Measurements from ENCODE around the gene CACNA1C. TPM values are rescaled to one million over a fixed set of nuclear protein-coding genes. Genes with fewer than 3 reads are reported as not detected.

CACNA1C gene
- total and polyA plus RNA-seq, 2 of the 4 experiments (the other 2 are of a cell fraction) = 1.6 to 2.6 TPM

DNA sequence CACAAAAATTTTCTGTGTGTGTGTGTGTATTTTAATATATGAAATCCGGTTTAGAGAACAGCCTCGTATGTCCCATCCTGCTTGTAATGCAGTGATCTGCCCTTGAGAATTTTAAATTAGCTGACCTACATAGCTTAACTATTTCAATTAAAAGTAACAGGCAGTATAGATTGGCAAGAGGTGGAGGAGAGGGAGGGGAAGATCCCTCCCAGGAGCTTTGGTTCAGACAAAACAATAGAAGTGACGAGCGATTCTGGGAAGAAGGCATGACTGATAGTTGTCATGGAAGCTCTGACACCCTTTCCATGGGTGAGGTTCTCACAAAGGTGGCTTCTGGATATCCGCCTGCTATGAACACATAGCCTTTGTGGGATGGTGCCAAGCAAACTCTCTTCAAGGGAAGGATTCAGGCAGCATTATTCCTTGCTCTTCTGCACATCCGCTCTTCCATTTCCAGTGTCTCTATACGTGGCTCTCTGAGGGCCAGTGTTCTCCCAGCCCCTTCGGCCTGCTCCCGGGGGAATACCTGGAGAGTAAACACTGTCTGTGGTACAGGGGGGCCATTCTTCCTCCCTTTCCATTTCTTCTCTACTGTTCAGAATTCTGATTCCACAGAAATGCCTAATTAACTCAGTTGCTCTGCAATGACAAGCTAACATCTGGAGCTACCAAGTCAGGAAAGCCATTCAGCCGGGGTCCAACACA lies 182.0 kb downstream of the CACNA1C start:
- ATAC-seq (ENCODE audit: low read depth) = no peak
- in situ Hi-C loops (cut with MboI; ENCODE audit: low sequenced_read_pairs) = no loop called here
- no peak overlapping the region for H2BK15ac ChIP-seq (ENCODE audit: low read depth, low read length)
- ChIA-PET POLR2A (ENCODE audit: unreplicated experiment) (no interaction called here), CTCF (no interaction called here)
- intact Hi-C loops (cut with micrococcal nuclease) = no loop called here
- H2AFZ ChIP-seq (replicated peaks; ENCODE audit: low read length, poor library complexity) = no peak overlapping the region
- H3K9ac ChIP-seq (ENCODE audit: low read depth, low read length) = no peak overlapping the region
- H3K36me3 ChIP-seq (ENCODE audit: control insufficient read depth, insufficient read depth, low read length) = no peaks in the 10 kb centered on the region
- no peaks in the 10 kb centered on the region for H4K20me1 ChIP-seq (ENCODE audit: insufficient read depth, low read length)
- H3K14ac ChIP-seq (replicated peaks; ENCODE audit: low read depth, low read length) = no peak overlapping the region
- no peaks in the 10 kb centered on the region for H3K9me3 ChIP-seq (ENCODE audit: control insufficient read depth, insufficient read depth, low read length)
- no peak overlapping the region for H4K91ac ChIP-seq (ENCODE audit: insufficient read depth, low read depth, low read length)
- H2AK5ac ChIP-seq (ENCODE audit: low read depth, low read length) = no peak overlapping the region
- no peak overlapping the region for H3K4me3 ChIP-seq (ENCODE audit: insufficient read depth, low read depth, low read length)
- H3K4ac ChIP-seq (ENCODE audit: low read depth, low read length) = no peak overlapping the region
- H3K18ac ChIP-seq (ENCODE audit: low read depth, low read length) = no peak overlapping the region
- no TSS peak for BruUV-seq (replicated peaks)
- no peak overlapping the region for H4K8ac ChIP-seq (ENCODE audit: low read depth in 2 of 2, low read length in 2 of 2)
- peaks cover 4% of the 10 kb centered on the region in 2 experiments; a peak in 2 of 4 replicates for H3K79me1 ChIP-seq (ENCODE audit: low read depth in 1 of 2, low read length in 2 of 2)
- no peaks in the 10 kb centered on the region for H3K27me3 ChIP-seq (ENCODE audit: control insufficient read depth, insufficient read depth, low read length)
- dilution Hi-C loops (cut with HindIII; ENCODE audit: low sequenced_read_pairs, unreplicated experiment) = no loop called here
- TF ChIP-seq MXI1 (IDR thresholded peaks at IDR 0.05; ENCODE audit: borderline replicate concordance, low read depth, low read length) = no peak
- TF ChIP-seq SMC3 (IDR thresholded peaks at IDR 0.05; ENCODE audit: low read depth, low read length) = no peak
- TF ChIP-seq CHD1 (IDR thresholded peaks at IDR 0.05; ENCODE audit: low read depth, low read length) = no peak
- TF ChIP-seq BHLHE40 (IDR thresholded peaks at IDR 0.05; ENCODE audit: low read depth, low read length) = no peak
- TF ChIP-seq ELK1 (IDR thresholded peaks at IDR 0.05; ENCODE audit: borderline replicate concordance, low read depth, low read length) = no peak
- TF ChIP-seq RAD21 (IDR thresholded peaks at IDR 0.05; ENCODE audit: low read length) = no peak
- no peak for TF ChIP-seq CEBPB (IDR thresholded peaks at IDR 0.05; ENCODE audit: low read depth, low read length)
- no peak for TF ChIP-seq RFX5 (IDR thresholded peaks at IDR 0.05; ENCODE audit: low read depth, low read length)
- TF ChIP-seq NFE2L2 (IDR thresholded peaks at IDR 0.05; ENCODE audit: low read depth, low read length) = no peak
- TF ChIP-seq POLR2A (IDR thresholded peaks at IDR 0.05; ENCODE audit: low read depth, low read length) = no peak
- TF ChIP-seq MAFK (IDR thresholded peaks at IDR 0.05; ENCODE audit: low read depth, low read length) = no peak
- TF ChIP-seq CTCF (conservative IDR thresholded peaks at IDR 0.05; ENCODE audit: low read depth, low read length) = no peak
- TF ChIP-seq RCOR1 (IDR thresholded peaks at IDR 0.05; ENCODE audit: insufficient replicate concordance, low read length) = no peak
- no peak for TF ChIP-seq MAZ (IDR thresholded peaks at IDR 0.05; ENCODE audit: borderline replicate concordance, low read depth, low read length)
- TF ChIP-seq FOS (IDR thresholded peaks at IDR 0.05; ENCODE audit: low read depth, low read length) = no peak
- TF ChIP-seq, protein P1, sequence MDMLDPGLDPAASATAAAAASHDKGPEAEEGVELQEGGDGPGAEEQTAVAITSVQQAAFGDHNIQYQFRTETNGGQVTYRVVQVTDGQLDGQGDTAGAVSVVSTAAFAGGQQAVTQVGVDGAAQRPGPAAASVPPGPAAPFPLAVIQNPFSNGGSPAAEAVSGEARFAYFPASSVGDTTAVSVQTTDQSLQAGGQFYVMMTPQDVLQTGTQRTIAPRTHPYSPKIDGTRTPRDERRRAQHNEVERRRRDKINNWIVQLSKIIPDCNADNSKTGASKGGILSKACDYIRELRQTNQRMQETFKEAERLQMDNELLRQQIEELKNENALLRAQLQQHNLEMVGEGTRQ (IDR thresholded peaks at IDR 0.05; ENCODE audit: low read depth, low read length) = no peak
- no peak overlapping the region for H4K5ac ChIP-seq (ENCODE audit: low read depth, low read length)
- H3K23ac ChIP-seq (ENCODE audit: low read depth, low read length) = no peak overlapping the region
- H2AK9ac ChIP-seq (replicated peaks; ENCODE audit: low read depth, low read length, poor library complexity) = no peak overlapping the region
- no peak overlapping the region for H2BK20ac ChIP-seq (ENCODE audit: low read depth, low read length)
- no peak for DNase-seq
- H3K9me1 ChIP-seq (ENCODE audit: insufficient read depth, low read length) = peaks cover 3% of the 10 kb centered on the region; the same call in 1 of the 2 replicates
- no peak overlapping the region for H3K4me2 ChIP-seq (ENCODE audit: low read depth, low read length)
- WGBS, 2 experiments (ENCODE audit: extremely low coverage in 2 of 2, insufficient read length in 1 of 2) = 100% methylated on average over 1 of the region's 10 CpGs; no CpG with 5 or more reads in 1 of the 2 experiments
- no peak overlapping the region for H3K56ac ChIP-seq (ENCODE audit: extremely low read depth, insufficient read depth, low read length)
- no peak overlapping the region for H3K27ac ChIP-seq (ENCODE audit: insufficient read depth, low read length)
- no peak overlapping the region for H2BK5ac ChIP-seq (ENCODE audit: low read depth, low read length, poor library complexity, severe bottlenecking)
- H2BK120ac ChIP-seq (ENCODE audit: low read depth, low read length) = no peak overlapping the region
- peaks cover 6% of the 10 kb centered on the region for H3K4me1 ChIP-seq (ENCODE audit: control insufficient read depth, insufficient read depth, low read length)

All from IMR-90 (cell line).